ENCODE data around the gene KATNBL1.
A peak's percentile ranks its signal among the peaks of the same experiment; 100 is the strongest.

KATNBL1 gene

GRCh38 chr15:34114739-34115138 lies 95.2 kb downstream of the KATNBL1 start:
- Histone ChIP-seq H2AFZ (ENCODE audit: low read depth, low read length) (no peak overlapping the region), H3K79me2 (ENCODE audit: low read length) (no peaks in the 10 kb centered on the region), H3K4me3 (ENCODE audit: low read length) (no peak overlapping the region), H3K4me1 (ENCODE audit: low read length) (no peaks in the 10 kb centered on the region), H3K4me2 (ENCODE audit: low read length) (no peak overlapping the region), H3K9me3 (ENCODE audit: insufficient read depth, low read length) (no peaks in the 10 kb centered on the region), H3K27ac (ENCODE audit: low read length) (no peak overlapping the region), H4K20me1 (ENCODE audit: insufficient read depth, low read length) (no peaks in the 10 kb centered on the region), H3K36me3 (replicated peaks; ENCODE audit: low read depth, low read length) (no peaks in the 10 kb centered on the region), H3K9ac (ENCODE audit: low read length) (no peak overlapping the region), H3K27me3 (ENCODE audit: low read depth, low read length) (no peaks in the 10 kb centered on the region)
- TF ChIP-seq, protein P1, sequence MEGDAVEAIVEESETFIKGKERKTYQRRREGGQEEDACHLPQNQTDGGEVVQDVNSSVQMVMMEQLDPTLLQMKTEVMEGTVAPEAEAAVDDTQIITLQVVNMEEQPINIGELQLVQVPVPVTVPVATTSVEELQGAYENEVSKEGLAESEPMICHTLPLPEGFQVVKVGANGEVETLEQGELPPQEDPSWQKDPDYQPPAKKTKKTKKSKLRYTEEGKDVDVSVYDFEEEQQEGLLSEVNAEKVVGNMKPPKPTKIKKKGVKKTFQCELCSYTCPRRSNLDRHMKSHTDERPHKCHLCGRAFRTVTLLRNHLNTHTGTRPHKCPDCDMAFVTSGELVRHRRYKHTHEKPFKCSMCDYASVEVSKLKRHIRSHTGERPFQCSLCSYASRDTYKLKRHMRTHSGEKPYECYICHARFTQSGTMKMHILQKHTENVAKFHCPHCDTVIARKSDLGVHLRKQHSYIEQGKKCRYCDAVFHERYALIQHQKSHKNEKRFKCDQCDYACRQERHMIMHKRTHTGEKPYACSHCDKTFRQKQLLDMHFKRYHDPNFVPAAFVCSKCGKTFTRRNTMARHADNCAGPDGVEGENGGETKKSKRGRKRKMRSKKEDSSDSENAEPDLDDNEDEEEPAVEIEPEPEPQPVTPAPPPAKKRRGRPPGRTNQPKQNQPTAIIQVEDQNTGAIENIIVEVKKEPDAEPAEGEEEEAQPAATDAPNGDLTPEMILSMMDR (IDR thresholded peaks at IDR 0.05; ENCODE audit: low read depth, low read length): no peak
- TF ChIP-seq EZH2phosphoT487 (IDR thresholded peaks at IDR 0.05; ENCODE audit: low read depth): no peak

DNA sequence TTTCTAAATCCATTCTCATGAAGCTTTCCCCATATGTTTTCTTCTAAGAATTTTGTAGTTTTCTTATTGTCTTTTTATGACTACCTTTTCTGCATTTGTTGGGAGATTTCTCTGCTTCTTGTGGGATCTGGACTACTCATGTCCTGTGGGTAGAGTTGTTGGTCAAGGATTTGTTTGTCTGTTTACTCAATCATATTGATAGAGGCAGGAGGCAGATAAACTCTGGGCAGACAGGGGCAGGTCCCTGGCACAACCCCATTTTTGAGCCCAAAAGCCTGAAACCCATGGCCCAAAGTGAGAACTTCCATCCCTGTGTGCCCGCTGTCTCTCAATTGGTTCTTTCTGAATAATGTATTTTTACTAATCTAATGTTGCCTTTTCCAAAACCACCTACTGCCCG lies 95.7 kb downstream of the KATNBL1 start:
- Histone ChIP-seq H3K27me3 (ENCODE audit: low read depth, low read length) (no peaks in the 10 kb centered on the region), H2AFZ (ENCODE audit: low read depth, low read length) (no peak overlapping the region), H3K27ac (ENCODE audit: low read length) (no peak overlapping the region), H3K4me2 (ENCODE audit: low read length) (no peak overlapping the region), H3K79me2 (ENCODE audit: low read length) (no peaks in the 10 kb centered on the region), H3K4me1 (ENCODE audit: low read length) (no peaks in the 10 kb centered on the region), H3K9ac (ENCODE audit: low read length) (no peak overlapping the region), H3K4me3 (ENCODE audit: low read length) (no peak overlapping the region), H3K9me3 (ENCODE audit: insufficient read depth, low read length) (no peaks in the 10 kb centered on the region), H3K36me3 (replicated peaks; ENCODE audit: low read depth, low read length) (no peaks in the 10 kb centered on the region), H4K20me1 (ENCODE audit: insufficient read depth, low read length) (no peaks in the 10 kb centered on the region)
- TF ChIP-seq EZH2phosphoT487 (IDR thresholded peaks at IDR 0.05; ENCODE audit: low read depth): no peak
- TF ChIP-seq, protein P1 (IDR thresholded peaks at IDR 0.05; ENCODE audit: low read depth, low read length): no peak

DNA sequence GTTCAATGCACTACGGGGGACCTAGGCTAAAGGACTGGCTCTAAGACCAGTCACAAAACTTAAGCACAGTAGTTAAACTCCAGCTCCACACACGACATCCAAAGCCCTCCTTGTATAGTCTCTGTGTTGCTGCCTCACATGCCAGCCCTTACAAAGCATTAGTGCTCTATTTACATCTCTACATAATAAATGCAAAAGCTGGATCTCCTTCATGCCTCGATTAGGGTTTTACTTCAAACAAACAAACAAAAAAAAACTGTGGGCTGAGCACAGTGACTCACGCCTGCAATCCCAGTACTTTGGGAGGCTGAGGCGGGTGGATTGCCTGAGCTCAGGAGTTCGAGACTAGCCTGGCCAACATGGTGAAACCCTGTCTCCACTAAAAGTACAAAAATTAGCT lies 98.4 kb downstream of the KATNBL1 start:
- H4K20me1 ChIP-seq (ENCODE audit: insufficient read depth, low read length): no peaks in the 10 kb centered on the region
- H3K27me3 ChIP-seq (ENCODE audit: low read depth, low read length): no peaks in the 10 kb centered on the region
- H2AFZ ChIP-seq (ENCODE audit: low read depth, low read length): peak overlapping the region; percentile 12; the same call in 1 of the 2 replicates
- H3K4me1 ChIP-seq (ENCODE audit: low read length): no peaks in the 10 kb centered on the region
- H3K9me3 ChIP-seq (ENCODE audit: insufficient read depth, low read length): no peaks in the 10 kb centered on the region
- H3K27ac ChIP-seq (ENCODE audit: low read length): no peak overlapping the region
- no peaks in the 10 kb centered on the region for H3K79me2 ChIP-seq (ENCODE audit: low read length)
- H3K4me3 ChIP-seq (ENCODE audit: low read length): no peak overlapping the region
- TF ChIP-seq EZH2phosphoT487 (IDR thresholded peaks at IDR 0.05; ENCODE audit: low read depth): no peak
- TF ChIP-seq, protein P1 (IDR thresholded peaks at IDR 0.05; ENCODE audit: low read depth, low read length): no peak
- H3K4me2 ChIP-seq (ENCODE audit: low read length): no peak overlapping the region
- H3K9ac ChIP-seq (ENCODE audit: low read length): no peak overlapping the region
- H3K36me3 ChIP-seq (replicated peaks; ENCODE audit: low read depth, low read length): no peaks in the 10 kb centered on the region

- H3K9ac ChIP-seq (ENCODE audit: low read length): no peak overlapping the region
- H4K20me1 ChIP-seq (ENCODE audit: insufficient read depth, low read length): no peaks in the 10 kb centered on the region
- H3K4me2 ChIP-seq (ENCODE audit: low read length): no peak overlapping the region
- H3K4me3 ChIP-seq (ENCODE audit: low read length): no peak overlapping the region
- no peak overlapping the region for H3K27ac ChIP-seq (ENCODE audit: low read length)
- TF ChIP-seq, protein P1 (IDR thresholded peaks at IDR 0.05; ENCODE audit: low read depth, low read length): peak; percentile 76
- TF ChIP-seq EZH2phosphoT487 (IDR thresholded peaks at IDR 0.05; ENCODE audit: low read depth): no peak
- H3K9me3 ChIP-seq (ENCODE audit: insufficient read depth, low read length): no peaks in the 10 kb centered on the region
- H3K4me1 ChIP-seq (ENCODE audit: low read length): no peaks in the 10 kb centered on the region
- no peaks in the 10 kb centered on the region for H3K79me2 ChIP-seq (ENCODE audit: low read length)
- H3K27me3 ChIP-seq (ENCODE audit: low read depth, low read length): no peaks in the 10 kb centered on the region
- H2AFZ ChIP-seq (ENCODE audit: low read depth, low read length): no peak overlapping the region; the same call in 1 of the 2 replicates
- no peaks in the 10 kb centered on the region for H3K36me3 ChIP-seq (replicated peaks; ENCODE audit: low read depth, low read length)
These were observed 99.9 kb downstream of the KATNBL1 start for GRCh38 chr15:34109797-34110663.

Measured in OCI-LY3 (cell line).